OCI-M1 (cell line): ENCODE measurements around the gene TMEM109.

ENCODE experiments used
- DNase-seq: peaks from one replicate; lab custom pipeline; 2025; lab: John Stamatoyannopoulos, UW

The TMEM109 gene

GRCh38 chr11:60910281-60910687 lies 3.7 kb upstream of the TMEM109 start:
- peak; percentile 63 for DNase-seq

- peak; percentile 38 for DNase-seq
Measured at GRCh38 chr11:60910711-60911380, 3.1 kb upstream of the TMEM109 start.

GRCh38 chr11:60912223-60912850 lies 1.6 kb upstream of the TMEM109 start:
- no peak for DNase-seq

- no peak for DNase-seq
Measured at GRCh38 chr11:60912851-60913528, 968 bp upstream of the TMEM109 start.

GRCh38 chr11:60914633-60915247 lies 782 bp downstream of the TMEM109 start:
- peak; percentile 64 for DNase-seq

GRCh38 chr11:60915248-60915914 lies 1.4 kb downstream of the TMEM109 start:
- peak; percentile 89 for DNase-seq

- DNase-seq: no peak
Measured at GRCh38 chr11:60916669-60917206, 2.8 kb downstream of the TMEM109 start.

- DNase-seq: no peak
Measured at GRCh38 chr11:60917267-60917666, 3.3 kb downstream of the TMEM109 start.

- DNase-seq: peak; percentile 40
Measured at GRCh38 chr11:60918251-60918938, 4.4 kb downstream of the TMEM109 start.

GRCh38 chr11:60918939-60919265 lies 4.9 kb downstream of the TMEM109 start:
- no peak for DNase-seq

GRCh38 chr11:60919320-60919719 lies 5.4 kb downstream of the TMEM109 start:
- DNase-seq: no peak

GRCh38 chr11:60919956-60920355 lies 6.0 kb downstream of the TMEM109 start:
- no peak for DNase-seq

- no peak for DNase-seq
Measured at GRCh38 chr11:60921259-60921658, 7.3 kb downstream of the TMEM109 start.

- DNase-seq: no peak
Measured at GRCh38 chr11:60921777-60922335, 7.9 kb downstream of the TMEM109 start.

- no peak for DNase-seq
Measured at GRCh38 chr11:60922906-60923305, 8.9 kb downstream of the TMEM109 start.

- no peak for DNase-seq
Measured at GRCh38 chr11:60923326-60923725, 9.4 kb downstream of the TMEM109 start.

GRCh38 chr11:60923800-60924109 lies 9.8 kb downstream of the TMEM109 start:
- DNase-seq: no peak

GRCh38 chr11:60924110-60924905 lies 10.3 kb downstream of the TMEM109 start, which contains the start of gene TMEM132A:
TMEM132A (plus strand) TSS chr11:60924460; CDS start chr11:60924634, 174 bp downstream.
- peak; percentile 7 for DNase-seq

GRCh38 chr11:60924906-60925853 lies 11.2 kb downstream of the TMEM109 start:
- no peak for DNase-seq
